Middle frontal gyrus (tissue), 1 donor: Measurements from ENCODE around the gene ZACN.
"Not testable (repeated sequence)": the region's sequence is repeated elsewhere in the genome, so short reads cannot be mapped to it uniquely, and the experiment has no call there.

ENCODE experiments used
- DNase-seq: peaks from one replicate; pipeline ENCODE4 v3.0.0-alpha.2; 2015; ENCODE audit warnings: low spot score; ENCODE audit errors: extremely low spot score

Gene ZACN

DNA sequence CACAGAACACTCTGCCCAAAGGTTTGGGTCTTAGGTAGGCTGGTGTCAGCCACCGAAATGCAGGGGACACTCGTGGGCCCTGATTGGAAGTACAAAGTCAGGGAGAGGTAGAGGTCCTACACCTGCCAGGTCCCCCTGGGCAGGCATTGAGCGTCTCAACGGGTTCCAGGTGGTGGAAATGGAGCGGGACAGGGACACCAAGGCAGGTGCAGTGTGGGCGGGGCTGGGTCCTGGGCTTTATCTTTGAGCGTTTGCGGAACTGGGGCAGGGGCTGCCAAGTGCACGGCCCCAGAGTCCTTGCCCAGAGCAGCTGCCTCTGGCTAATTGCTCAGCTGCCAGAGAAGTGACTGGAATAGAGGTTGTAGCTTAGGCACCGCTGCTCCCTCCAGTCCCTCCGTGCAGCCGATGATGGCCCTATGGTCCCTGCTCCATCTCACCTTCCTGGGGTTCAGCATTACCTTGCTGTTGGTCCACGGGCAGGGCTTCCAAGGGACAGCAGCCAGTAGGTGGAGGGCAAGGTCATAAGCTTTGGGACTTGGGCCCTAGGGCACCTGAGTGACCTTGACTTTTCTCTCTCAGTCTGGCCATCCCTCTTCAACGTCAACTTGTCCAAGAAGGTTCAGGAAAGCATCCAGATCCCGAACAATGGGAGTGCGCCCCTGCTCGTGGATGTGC, at the start of gene ZACN:
TSS of gene ZACN (plus strand) at position 323 of the 675 bp plus-strand sequence. CDS start at position 406, 83 bp downstream.
- DNase-seq, result no peak

DNA sequence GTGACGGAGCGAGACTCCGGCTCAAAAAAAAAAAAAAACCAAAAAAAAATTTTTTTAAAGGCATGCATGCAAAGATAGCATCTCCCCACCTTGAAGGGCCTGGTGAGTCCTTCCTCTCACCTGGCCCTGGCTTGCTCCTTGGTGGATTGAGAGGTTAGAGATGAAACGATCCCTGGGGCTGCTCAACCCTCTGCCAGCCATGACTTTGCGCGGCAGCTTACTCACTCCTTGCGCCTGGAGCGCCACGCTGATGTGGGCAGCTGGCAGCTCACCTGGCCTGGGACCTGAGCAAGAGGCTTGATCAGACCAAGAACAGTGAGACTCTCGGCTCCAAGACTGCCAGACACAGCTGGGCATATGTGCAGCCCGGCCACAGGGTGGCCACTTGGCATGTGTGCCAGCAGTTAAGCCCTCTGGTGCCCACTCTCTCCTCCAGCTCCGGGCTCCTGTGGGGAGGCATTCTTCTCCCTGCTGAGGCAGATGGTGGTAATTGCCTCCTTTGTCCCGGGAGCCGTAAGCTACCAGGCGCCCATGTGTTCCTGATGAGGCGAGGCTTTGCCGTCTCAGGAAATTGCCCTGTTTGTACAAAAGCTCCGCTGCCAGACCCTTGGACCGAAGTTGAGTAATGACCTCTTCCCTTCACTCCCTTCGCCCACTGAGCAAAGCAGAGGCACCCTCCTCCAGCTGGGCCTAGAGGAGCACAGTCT, 46.8 kb upstream of the ZACN start:
- DNase-seq, result no peak

DNA sequence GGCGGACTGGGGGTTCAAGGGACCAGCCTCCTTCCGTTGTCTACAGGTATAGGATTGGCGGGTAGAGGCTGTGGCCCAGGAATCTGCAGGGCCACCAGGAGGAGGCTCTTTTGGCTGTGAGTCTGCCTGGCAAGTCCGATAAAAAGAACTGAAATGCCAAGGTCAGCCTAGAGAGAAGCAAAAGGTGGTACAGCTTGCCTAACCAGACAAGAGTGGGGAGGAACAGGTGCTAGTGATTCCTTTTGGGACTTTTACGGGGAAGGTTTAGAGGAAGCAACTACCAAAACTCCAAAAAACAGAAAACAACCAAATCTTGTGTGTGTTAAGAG, 46.2 kb upstream of the ZACN start:
- DNase-seq, result no peak

DNA sequence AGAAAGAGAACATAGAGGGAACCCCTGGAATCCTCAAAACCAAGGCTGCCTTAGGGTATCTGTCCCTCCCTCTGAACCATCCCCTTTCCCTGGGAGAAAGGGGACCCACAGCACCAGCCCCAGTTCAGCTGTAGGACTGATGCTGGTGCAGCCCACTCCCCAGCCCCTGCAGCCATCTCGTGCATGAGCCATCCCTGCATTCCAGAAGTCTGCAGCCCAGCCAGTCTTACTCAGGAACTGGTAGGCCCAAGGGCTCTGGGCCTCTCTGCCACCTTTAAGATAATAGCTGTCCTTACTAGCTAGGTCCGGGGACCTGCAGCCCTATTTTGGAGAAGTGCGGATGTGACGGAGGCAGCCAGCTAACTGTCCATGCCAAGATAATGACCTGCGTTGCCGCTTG, 45.8 kb upstream of the ZACN start:
- no peak for DNase-seq

DNA sequence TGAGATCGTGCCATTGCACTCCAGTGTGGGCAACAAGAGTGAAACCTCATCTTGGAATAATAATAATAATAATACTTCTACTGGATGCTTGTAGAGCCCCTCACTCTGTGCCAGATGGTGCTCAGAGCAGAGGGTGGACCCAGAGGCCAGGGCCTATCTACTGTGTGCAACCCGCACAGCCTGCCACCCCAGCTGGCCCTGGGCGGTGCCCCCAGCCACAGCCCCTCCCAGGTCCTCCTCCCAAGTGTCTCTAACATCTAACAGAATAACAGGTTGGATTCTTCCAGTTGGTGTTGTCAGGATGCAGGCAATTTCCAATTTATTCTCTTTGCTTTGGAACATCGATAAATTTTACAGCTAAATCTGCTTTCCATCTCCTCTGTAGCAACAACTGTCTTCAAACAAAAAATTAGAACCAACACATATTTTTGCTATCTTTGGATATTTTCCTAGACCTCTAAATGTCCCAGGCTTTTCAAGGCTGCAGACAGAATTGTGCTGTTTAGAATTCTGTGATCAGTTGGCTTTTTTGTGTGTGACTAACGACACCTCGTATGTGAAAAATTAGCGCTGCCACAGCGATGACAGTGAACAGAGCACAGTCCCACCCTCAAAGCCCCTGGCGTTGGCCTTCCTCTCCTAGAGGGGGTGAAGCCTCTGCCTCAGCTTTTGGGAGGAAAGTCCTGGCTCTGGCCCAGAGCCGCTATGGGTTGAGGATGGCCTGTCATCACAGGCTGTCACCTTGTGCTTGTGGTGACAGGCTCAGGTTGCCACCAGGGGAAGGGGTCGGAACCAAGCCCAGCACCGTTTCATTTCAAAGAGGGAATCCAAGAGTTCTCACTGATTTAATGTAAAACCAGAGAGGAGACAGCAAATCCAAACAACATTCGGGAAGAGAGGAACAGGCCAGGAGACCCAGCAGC, 44.3 kb upstream of the ZACN start:
- DNase-seq, result no peak

DNA sequence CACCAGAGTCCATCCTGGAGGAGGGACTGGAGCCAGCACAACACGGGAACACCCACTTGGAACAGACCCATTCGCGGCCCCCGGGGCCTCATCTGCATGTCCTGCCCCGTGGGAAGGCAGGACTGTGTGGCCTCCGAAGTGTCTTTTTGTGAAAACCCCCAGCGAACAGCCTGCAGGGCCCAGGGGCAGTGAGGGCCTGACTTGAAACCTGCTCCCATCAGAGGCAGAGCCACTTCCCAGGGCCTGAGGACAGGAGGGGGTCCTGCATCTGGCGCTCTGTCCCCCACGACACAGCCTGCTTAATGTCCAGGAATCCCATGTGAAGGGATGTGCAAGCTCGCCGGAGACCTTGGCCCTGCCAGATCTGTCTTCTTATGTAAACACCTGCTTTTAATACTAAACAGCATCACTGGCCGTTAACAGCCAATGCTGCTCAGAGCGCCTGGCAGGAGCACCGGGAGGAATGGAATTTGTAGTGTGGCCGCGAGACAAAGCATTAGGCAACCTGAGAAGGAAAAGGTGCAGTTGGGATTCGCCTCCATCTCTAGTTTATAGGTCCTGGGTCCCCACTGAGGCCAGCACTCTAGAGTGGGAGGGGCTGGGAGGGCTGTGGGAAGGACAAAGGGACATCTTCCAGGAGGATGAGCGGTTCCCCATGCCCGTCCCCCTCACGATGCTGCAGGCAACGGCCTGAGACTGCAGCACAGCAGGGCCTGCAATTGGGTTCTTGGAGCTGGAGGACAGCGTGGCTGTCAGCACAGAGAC, 42.3 kb upstream of the ZACN start:
- DNase-seq, result no peak

DNA sequence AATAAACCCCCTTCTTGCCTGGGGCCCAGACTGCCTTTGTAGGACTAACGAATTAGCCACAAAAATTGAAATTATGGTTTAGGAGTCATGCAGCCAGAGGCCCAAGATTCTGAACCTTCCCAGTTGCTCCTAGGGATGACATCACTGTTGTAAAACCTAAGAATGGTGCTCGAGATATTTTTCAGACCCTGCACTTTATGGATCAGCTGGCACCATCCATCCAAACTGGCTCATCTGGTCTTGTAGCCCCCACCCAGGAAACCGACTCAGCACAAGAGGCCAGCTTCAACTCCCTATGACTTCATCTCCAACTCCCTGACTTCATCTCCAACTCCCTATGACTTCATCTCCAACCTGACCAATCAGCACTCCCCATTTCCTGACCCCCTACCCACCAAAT, 40.9 kb upstream of the ZACN start:
- no peak for DNase-seq

DNA sequence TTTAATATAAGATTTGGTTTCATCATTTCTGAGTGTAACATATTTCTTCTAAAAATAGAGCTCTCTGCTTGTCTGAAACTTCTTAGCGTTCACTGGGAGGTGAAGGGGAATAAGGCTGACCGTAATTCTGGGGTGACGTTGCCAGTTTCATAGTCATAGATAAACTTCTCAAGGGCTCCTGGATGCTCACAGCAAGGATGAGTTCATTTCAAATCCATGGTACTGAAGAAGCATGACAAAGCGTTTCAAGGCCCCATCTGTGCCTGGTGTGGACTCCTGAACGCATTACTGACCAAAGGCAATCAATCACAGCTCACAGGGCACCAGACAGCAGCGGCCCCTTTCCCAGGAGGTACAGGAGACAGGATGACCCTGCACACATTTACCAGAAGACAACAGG, 39.9 kb upstream of the ZACN start:
- no peak for DNase-seq

DNA sequence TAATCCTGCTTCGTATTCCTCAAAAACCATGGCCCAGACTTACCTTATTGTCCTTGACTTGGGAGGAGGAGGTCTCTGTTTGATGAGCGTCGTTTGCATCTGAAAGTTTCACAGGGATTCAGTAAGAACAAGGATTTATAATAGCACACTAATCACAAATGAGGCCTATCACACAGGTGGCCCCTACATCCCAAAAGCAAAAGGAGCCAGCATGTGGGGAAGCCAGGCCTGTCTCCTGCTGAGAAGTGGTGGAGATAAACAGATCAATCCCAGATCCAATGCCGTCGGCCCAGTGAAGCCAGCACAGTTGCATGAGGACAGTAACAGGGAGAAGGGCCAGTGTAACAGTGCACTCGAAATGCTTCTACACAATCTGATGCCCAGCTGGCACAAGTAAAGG, 38.6 kb upstream of the ZACN start:
- DNase-seq, result no peak

DNA sequence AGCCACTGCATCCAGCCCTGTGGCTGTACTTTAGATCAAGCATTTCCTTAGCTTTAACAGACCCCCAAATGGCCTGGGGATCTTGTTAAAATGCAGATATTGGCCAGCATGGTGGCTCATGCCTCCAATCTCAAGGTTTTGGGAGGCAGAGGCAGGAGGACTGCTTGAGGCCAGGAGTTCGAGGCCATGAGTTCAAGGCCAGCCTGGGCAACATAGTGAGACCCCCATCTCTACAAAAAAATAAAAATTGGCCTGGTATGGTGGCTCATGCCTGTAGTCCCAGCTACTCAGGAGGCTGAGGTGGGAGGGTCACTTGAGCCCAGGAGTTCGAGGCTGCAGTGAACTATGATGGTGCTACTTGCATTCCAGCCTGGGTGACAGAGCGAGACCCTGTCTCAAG, 36.1 kb upstream of the ZACN start:
- DNase-seq, result not testable (repeated sequence)

DNA sequence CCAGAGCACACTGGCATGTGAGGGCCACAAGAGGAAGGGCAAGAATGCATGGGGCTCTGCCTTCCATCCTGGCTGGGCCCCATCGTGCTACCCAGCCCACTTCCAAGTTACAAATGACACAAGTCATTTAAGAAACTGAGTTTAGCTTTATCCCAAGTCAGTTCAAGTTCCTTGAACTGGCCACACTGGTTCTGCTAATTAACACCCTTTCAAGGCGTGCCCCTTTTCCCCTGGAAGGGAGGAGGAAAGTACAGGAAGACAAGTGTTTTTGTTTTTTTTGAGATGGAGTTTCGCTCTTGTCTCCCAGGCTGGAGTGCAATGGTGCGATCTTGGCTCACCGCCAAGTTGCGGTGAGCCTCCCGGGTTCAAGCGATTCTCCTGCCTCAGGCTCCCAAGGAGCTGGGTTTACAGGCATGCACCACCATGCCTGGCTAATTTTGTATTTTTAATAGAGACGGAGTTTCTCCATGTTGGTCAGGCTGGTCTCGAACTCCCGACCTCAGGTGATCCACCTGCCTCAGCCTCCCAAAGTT, 34.4 kb upstream of the ZACN start:
- DNase-seq, result not testable (repeated sequence)

DNA sequence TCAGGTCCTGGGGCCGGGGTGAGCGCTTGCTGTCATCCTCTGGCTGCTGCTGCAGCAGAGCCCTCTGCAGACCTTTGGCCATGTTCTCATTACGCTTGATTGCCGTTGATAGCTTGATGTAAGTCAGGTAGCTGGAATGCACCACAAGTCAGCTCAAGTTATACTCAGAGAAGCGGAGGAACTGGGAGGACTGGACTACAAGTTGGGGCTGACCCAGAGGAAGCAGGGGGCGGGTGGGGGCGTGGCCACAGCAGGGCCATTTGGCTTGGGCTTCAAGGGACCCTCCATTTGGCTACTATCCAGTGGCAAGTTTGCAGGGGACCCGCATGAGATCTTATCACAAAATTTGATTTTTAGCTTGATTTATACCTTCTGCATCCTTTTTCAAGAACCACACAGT, 32.9 kb upstream of the ZACN start:
- no peak for DNase-seq

DNA sequence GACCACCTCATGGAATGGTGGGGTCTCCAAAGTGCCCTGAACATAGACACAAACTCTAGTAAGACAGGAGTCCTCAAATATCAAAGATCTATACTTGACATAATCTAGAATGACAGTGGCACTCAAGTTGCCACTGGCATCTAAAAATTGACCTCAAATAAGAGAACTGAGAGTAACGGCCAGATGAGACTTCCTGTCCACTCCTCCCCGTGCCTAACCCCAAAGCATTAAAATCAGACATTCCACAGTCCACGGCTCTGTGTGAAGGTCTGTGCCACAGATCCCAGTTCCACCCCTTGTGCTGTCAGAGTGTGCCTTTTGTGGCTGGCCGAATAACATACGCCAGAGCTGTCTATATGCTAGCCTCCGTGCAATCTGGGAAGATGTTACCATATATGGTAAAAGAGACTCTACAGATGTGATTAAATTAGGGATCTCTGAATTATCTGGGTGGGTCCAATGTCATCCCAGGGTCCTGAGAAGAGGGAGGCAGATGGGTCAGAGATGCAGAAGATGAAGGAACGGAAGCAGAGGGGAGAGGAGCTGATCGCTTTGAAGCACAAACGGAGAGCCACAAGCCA, 30.9 kb upstream of the ZACN start:
- no peak for DNase-seq

DNA sequence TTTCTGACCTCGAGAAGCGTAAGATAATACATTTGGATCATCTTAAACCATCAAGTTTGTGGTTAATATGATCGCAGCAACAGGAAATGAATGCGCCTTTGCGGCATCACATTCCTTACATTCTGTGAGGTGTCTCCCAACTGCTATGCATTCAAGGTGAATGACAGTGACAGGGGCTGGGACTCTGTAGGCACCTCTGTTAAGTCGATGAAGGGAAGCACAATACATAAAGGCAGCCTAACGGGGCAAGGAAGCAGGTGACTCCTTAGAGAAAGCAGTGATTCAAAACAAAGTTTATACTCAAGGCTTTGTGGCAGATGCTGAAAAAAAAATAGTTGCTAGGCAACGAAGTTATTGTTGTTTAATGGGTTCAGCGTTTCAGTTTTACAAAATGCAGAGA, 30.3 kb upstream of the ZACN start:
- no peak for DNase-seq

DNA sequence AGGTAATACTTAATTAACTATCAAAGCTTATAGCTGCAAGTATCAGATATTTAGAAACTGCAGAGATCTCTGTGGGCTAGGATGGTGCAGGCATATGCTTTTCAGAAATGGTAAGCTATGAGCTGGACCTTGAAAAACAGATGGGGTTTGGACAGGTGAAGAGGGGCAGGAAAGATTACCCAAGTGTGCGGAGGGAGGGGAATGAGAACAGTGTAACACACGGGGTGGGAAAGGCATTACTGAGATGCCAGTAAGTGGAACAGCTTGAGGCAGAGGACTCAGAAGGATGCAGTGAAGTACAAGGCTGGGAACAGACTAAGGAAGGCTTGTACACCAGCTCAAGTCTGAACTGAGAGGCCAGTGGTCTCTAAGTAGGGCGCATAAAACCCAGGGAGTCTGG, 29.7 kb upstream of the ZACN start:
- DNase-seq, result no peak

DNA sequence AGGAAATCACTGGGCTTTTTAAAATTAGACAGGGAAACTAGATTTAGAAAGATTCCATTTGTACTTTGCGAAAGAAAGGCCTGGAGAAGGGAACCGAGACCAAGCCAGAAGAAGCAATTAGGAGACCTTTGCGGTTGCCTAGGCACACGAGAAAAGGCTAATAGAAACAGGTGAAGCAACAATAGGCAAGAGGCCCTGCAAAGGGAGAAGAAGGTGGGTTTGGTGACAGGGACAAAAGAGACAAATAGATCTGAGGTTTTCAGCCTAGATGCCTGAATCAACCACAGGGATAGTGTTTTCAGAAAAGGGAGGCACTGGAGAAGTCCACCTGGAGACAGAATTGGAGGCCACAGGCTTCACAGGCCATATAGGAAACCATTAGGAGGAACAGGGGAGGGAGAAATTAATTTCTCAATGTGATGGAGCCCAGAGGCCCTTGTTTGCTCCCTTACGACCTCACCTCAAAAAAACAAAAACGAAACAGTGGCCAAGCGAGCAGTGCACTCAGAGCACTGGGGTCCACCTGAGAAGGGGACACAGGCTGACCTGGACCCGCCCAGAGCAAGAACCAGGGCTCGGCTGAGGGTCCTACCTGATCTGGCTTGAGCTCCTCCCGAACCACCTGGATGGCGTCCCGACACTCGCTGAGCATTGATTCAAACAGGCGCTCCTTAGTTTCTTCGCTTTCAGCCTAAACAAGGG, 29.0 kb upstream of the ZACN start:
- DNase-seq, result no peak

DNA sequence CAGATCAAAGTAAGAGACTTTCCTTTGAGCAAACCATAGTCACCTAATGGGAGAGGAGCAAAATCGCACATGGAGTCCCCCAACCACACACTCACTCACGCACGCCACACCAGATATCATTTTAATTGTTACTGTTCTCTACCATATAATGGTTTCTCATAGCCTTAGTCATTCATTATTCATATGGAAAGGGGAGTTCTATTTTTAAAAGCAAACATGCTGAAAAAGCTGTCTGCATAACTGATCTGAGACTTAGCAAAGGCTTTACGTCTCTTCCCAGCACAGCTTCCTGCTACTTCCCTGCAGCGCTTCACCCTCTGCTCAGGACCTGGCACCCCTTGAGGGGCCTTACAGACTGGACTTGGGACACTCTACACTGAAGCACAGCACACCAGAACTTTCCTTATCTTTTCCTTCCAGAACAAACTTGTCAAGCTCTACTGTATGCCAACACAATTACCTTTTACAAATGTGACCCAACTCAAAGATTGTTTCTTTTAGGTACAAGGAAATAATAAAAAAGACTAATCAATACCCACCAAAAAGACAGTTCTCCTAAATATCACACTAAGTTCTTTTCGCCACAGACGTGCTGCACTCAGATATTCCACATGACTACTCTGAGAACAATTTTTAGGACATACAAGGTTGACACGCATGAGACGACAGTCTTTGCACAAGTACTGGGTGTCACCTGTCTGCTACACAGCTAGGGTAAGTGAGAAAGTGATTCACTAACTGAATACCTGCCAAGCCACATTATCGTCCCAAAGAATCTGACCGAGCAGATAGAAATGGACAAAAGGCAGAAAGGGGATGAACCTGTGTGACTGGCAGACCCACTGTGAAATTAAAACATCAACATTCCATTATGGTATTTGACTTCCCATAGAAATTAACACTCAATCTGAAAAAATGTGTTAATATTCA, 28.2 kb upstream of the ZACN start:
- DNase-seq, result no peak

DNA sequence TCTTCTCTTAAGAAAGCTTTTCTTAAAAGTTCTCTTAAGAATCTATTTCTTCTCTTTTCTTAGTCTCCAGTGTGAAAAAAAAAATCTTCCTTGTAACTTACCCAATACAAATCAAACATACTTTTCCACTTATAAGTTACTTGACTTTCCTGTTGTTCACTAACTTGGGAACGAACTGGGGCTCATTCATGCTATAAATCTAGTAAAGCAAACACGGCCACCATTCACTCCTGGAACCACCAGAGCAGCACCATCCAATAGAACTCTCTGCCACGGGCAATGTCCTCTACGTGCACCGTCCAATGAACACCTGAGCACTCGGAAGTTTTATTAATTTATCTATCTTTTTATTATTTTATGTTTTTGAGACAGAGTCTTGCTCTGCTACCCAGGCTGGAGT, 27.4 kb upstream of the ZACN start:
- DNase-seq, result no peak
